KOPT-K1 (cell line): ENCODE data around the gene IL18.
"Not testable (repeated sequence)": the region's sequence is repeated elsewhere in the genome, so short reads cannot be mapped to it uniquely, and the experiment has no call there.

ENCODE experiments used
- H3K27ac ChIP-seq: fragments of 200-600 bp; sonication (generic); 2 replicates; pipeline ENCODE4 v1.5.1; 2016; ENCODE audit warnings: antibody characterized with exemption, mild to moderate bottlenecking, low read depth, low read length; ENCODE audit not compliant: poor library complexity, severe bottlenecking
- H3K36me3 ChIP-seq: fragments of 200-600 bp; sonication (generic); 2 replicates; pipeline ENCODE4 v1.5.1; 2017; ENCODE audit warnings: antibody characterized with exemption, mild to moderate bottlenecking, low read length, moderate library complexity; ENCODE audit not compliant: insufficient read depth
- H3K9me3 ChIP-seq: fragments of 200-600 bp; sonication (generic); 2 replicates; pipeline ENCODE4 v1.5.1; 2017; ENCODE audit warnings: antibody characterized with exemption, low read length, mild to moderate bottlenecking; ENCODE audit not compliant: insufficient read depth, poor library complexity, severe bottlenecking

Gene IL18

DNA sequence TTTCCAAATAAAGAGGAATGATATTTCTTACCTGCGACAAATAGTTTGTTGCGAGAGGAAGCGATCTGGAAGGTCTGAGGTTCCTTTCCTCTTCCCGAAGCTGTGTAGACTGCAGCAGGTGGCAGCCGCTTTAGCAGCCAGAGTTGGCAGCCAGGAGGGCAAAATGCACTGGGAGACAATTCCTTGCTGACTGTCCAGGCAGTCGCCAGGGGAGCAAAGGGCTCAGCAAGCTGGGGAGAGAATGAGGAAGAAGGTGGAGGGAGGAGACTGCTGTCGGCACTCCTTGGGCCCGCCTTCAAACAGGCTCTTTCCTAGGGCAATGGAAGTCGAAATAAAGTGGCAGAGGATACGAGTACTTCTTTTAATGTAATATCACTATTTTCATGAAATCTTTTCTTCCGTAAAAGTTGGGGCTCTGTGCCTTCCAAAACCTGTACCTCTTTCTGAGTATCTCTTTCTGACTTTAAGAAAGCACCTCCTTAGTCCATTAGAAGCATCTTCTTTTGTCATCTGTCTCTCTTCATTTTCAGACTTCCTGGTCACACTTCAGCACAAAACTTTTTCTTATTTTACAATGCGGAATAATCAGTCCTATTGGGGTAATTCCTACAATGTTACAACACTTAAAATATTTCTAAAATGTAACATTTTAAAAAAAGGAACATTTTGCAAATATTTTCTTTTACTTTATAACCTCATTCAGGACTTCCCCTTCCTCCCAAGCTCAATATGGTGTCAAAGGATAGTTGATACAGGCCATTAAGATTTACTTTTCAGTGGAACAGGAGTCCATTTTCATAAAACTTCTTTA, at the start of gene IL18:
IL18 (minus strand) TSS at position 220 of the 811 bp plus-strand sequence. CDS start 9,041 bp downstream, outside the sequence.
- no peak within 1 kb of the TSS for H3K27ac ChIP-seq
- no peaks in the 10 kb centered on the region for H3K9me3 ChIP-seq

DNA sequence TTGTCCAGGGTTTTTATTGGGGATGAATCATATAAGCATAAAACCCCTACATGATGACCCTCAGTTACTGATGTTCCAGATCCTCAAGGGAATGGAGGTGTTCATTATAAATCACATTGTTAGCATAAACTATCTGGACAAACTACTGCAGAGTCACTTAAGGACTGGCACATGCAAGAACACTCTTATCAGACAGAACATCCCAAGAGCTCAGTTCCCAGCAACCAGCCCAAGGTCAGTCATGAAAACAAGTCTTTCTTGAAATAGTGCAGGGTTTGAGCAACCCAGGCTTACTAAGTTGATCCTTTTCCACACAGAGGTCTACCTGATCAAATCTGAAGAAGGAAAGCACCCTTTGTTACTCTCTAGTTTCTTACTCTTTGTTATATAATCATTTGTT, 48.8 kb upstream of the IL18 start:
- no peak overlapping the region for H3K27ac ChIP-seq
- no peaks in the 10 kb centered on the region for H3K36me3 ChIP-seq

More for the DNA sequence above, at the start of gene IL18:
- H3K36me3 ChIP-seq, result no peaks in the 10 kb centered on the region

GRCh38 chr11:112212290-112212689, 48.4 kb upstream of the IL18 start:
- H3K9me3 ChIP-seq, result no peaks in the 10 kb centered on the region
- no peak overlapping the region for H3K27ac ChIP-seq
- no peaks in the 10 kb centered on the region for H3K36me3 ChIP-seq

More for the DNA sequence above, 48.8 kb upstream of the IL18 start:
- H3K9me3 ChIP-seq, result no peaks in the 10 kb centered on the region

GRCh38 chr11:112211536-112211935, 47.6 kb upstream of the IL18 start:
- H3K9me3 ChIP-seq, result no peaks in the 10 kb centered on the region
- H3K27ac ChIP-seq, result no peak overlapping the region
- H3K36me3 ChIP-seq, result no peaks in the 10 kb centered on the region

GRCh38 chr11:112210890-112211289, 47.0 kb upstream of the IL18 start:
- H3K27ac ChIP-seq, result no peak overlapping the region
- no peaks in the 10 kb centered on the region for H3K36me3 ChIP-seq
- no peaks in the 10 kb centered on the region for H3K9me3 ChIP-seq

DNA sequence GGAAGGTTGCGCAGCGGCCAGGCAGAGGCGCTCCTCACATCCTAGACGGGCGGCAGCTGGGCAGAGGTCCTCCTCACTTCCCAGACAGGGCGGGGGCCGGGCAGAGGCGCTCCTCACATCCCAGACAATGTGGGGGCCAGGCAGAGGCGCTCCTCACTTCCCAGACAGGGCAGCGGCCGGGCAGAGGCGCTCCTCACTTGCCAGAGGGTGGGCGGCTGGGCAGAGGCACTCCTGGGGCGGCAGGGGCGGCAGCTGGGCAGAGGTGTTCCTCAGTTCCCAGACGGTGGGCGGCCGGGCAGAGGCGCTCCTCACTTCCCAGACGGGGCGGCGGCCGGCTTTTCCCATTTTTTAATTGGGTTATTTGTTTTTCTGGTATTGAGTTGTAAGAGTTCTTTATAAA, 42.2 kb upstream of the IL18 start:
- no peaks in the 10 kb centered on the region for H3K36me3 ChIP-seq
- H3K27ac ChIP-seq, result no peak overlapping the region
- no peaks in the 10 kb centered on the region for H3K9me3 ChIP-seq

DNA sequence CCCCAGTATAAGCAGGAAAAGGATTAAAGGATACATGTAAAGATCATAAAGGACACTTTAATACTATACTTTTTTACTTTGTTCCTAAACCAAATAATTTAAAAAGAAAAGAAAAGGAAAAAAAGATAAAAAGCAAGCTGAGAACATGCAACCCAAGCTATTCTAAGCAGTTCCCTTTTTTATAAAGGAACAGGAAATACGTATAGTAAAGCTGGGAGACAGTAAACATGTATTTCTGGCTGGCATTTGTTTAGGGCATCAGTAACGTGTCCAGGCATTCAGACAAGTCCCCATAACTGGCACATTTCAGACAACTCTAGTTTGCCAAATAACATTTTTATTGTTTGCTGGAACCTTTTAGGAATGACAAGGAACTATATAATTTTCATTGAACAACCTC, 36.4 kb upstream of the IL18 start:
- Histone ChIP-seq H3K27ac (no peak overlapping the region), H3K9me3 (no peaks in the 10 kb centered on the region), H3K36me3 (no peaks in the 10 kb centered on the region)

DNA sequence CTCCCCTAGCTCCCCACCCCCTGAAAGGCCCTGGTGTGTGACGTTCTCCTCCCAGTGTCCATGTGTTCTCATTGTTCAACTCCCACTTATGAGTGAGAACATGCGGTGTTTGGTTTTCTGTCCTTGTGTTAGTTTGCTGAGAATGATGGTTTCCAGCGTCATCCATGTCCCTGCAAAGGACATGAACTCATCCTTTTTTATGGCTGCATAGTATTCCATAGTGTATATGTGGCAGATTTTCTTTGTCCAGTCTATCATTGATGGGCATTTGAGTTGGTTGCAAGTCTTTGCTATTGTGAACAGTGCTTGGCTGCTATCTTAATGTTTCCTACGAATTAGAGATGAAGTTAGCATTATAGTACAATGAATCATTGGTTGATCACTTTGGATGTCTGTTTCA, 35.2 kb upstream of the IL18 start:
- not testable (repeated sequence) for H3K9me3 ChIP-seq, H3K27ac ChIP-seq, H3K36me3 ChIP-seq

DNA sequence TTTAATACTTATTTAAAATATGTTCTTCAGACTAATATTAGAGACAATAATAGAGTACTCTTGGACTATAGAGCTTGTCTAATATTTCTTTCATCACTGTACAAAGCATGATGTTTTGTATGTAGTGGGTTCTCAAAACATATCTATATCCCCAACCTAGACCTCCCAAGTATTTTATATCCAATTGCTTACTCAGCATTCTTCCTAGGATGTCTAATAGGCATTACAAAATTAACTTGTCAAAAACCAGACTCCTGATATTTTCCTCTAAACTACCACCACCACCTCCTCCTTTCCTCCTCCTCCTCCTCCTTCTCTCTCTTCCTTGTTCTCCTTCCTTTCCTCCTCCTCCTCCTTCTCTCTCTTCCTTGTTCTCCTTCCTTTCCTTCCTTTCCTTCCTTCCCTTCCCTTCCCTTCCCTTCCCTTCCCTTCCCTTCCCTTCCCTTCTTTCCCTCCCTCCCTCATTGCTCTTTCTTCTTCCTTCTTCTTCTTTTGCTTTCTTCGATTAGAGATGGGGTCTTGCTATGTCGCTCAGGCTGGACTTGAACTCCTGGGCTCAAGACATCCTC, 32.7 kb upstream of the IL18 start:
- Histone ChIP-seq H3K9me3 (no peaks in the 10 kb centered on the region), H3K27ac (no peak overlapping the region), H3K36me3 (no peaks in the 10 kb centered on the region)

DNA sequence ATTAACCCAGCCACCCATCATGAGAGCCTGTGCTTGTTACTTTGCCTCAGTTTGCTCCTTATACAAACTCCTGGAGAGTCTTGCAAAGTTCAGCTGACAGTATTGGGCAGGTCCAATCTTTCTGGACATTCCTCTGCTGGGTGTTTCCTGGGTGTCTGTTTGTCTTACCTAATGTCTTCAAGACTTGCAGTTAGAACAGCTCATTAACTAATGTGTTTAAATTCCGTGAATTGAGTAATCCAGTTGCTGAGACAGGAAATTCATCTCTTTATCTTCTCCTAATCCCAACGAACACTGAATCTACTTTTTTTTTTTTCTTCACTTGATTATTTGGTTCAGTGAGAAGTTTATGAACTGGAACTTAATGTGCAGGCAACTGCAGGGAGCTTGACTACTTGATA, 32.1 kb upstream of the IL18 start:
- no peaks in the 10 kb centered on the region for H3K36me3 ChIP-seq
- H3K27ac ChIP-seq, result no peak overlapping the region
- no peaks in the 10 kb centered on the region for H3K9me3 ChIP-seq

- H3K9me3 ChIP-seq, H3K27ac ChIP-seq, H3K36me3 ChIP-seq: not testable (repeated sequence)
Observed at GRCh38 chr11:112195113-112195512, 31.2 kb upstream of the IL18 start.

DNA sequence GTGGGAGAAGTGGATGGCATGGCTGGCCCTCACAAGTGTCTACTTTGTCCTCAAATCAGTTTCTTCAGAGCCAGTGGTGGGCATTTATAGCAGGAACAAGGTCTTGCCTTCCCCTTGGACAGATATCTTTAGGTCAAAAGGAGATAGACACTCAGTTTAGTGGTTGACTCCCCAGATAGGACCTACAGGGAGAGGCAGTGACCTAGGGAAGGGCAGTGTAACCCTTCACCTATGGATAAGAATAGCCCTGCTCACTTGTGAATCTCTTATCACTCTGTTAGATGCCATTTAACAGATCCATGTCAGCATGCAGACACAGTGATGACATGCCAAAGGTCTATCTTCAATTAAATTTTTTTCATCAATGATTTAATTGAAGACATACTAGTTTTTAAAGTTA, 22.4 kb upstream of the IL18 start:
- no peaks in the 10 kb centered on the region for H3K9me3 ChIP-seq
- no peaks in the 10 kb centered on the region for H3K36me3 ChIP-seq
- H3K27ac ChIP-seq, result no peak overlapping the region

- Histone ChIP-seq H3K36me3 (no peaks in the 10 kb centered on the region), H3K9me3 (no peaks in the 10 kb centered on the region), H3K27ac (no peak overlapping the region)
Observed at GRCh38 chr11:112185883-112186282, 22.0 kb upstream of the IL18 start.

DNA sequence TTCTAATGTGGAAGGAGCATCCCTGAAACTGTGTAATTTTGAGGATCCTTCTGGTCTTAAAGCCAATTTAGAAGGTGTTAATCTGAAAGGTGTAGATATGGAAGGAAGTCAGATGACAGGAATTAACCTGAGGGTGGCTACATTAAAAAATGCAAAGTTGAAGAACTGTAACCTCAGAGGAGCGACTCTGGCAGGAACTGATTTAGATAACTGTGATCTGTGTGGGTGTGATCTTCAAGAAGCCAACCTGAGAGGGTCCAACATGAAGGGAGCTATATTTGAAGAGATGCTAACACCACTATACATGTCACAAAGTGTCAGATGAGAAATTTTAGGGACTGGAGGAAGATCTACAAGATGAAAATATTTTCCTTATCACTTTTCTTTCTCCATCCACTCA, 19.0 kb upstream of the IL18 start:
- no peaks in the 10 kb centered on the region for H3K36me3 ChIP-seq
- H3K27ac ChIP-seq, result no peak overlapping the region
- no peaks in the 10 kb centered on the region for H3K9me3 ChIP-seq

- Histone ChIP-seq H3K9me3 (no peaks in the 10 kb centered on the region), H3K36me3 (no peaks in the 10 kb centered on the region), H3K27ac (no peak overlapping the region)
Observed at GRCh38 chr11:112179601-112180000, 15.7 kb upstream of the IL18 start.

- H3K27ac ChIP-seq, result no peak overlapping the region
- no peaks in the 10 kb centered on the region for H3K36me3 ChIP-seq
- H3K9me3 ChIP-seq, result no peaks in the 10 kb centered on the region
Observed at GRCh38 chr11:112178936-112179335, 15.0 kb upstream of the IL18 start.
